Measurements from ENCODE around the gene IL17RD. TPM values are rescaled to one million over a fixed set of nuclear protein-coding genes. Genes with fewer than 3 reads are reported as not detected.
A peak's percentile ranks its signal among the peaks of the same experiment; 100 is the strongest.

The IL17RD gene
- polyA plus RNA-seq, 3 donors: not detected

DNA sequence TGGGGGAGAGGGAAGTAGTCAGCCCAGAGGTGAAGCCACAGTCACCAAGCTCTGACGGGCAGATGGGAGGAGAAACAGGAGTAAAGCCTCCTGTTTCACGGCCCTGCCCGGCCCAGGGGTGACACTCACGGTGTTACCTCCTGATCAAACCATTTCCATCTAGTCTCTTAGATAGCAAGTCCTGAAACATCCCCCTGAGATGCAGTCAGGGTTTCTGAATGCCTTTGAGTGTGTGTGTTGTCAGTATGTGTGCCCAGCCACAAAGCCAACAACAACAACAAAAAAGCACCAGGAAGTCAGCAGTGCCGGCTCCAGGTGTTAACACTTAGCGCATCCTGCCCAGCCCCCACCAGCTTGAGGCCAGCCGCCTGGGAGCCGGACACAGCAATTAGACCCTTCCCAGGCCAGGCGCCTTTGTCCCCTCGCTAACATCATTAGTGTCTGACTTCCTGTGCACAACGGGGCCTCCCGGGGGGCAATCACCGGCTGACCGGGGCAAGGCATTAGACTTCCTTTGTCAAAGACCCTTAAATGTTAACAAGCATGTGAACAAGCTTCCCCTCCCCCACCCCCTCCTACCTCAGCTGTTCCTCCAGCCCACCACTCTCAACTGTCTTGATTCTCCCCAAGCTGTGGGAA lies 34.5 kb downstream of the IL17RD start:
- Histone ChIP-seq H2AFZ (ENCODE audit: insufficient read depth, low read depth, low read length, poor library complexity, severe bottlenecking) (no peak overlapping the region), H4K20me1 (ENCODE audit: insufficient read depth, low read length) (no peaks in the 10 kb centered on the region), H3K79me2 (ENCODE audit: insufficient read depth, low read length) (no peaks in the 10 kb centered on the region), H3K4me2 (replicated peaks; ENCODE audit: extremely low read depth, low read length, poor library complexity, severe bottlenecking) (no peak overlapping the region), H3K4me3 (replicated peaks in 1 of 3; ENCODE audit: low read depth in 2 of 3, low read length in 3 of 3) (no peak overlapping the region), H3K9ac (ENCODE audit: insufficient read depth, low read length, poor library complexity, severe bottlenecking) (no peak overlapping the region), H3K36me3 (replicated peaks in 1 of 2; ENCODE audit: control insufficient read depth in 1 of 2, insufficient read depth in 2 of 2, low read length in 2 of 2) (no peaks in the 10 kb centered on the region), H3K4me1 (ENCODE audit: control insufficient read depth in 1 of 2, insufficient read depth in 2 of 2, low read length in 2 of 2) (no peaks in the 10 kb centered on the region), H3K9me3 (replicated peaks in 1 of 2; ENCODE audit: control insufficient read depth in 1 of 2, insufficient read depth in 1 of 2, low read length in 2 of 2) (no peaks in the 10 kb centered on the region), H3K27ac (ENCODE audit: low read depth in 1 of 2, low read length in 2 of 2) (no peak overlapping the region), H3K27me3 (ENCODE audit: control insufficient read depth in 2 of 2, insufficient read depth in 2 of 2, low read length in 2 of 2) (no peaks in the 10 kb centered on the region)
- no peak for DNase-seq
- H3K27ac Mint-ChIP-seq: peak overlapping the region in 1 of 7 donors; percentile 20
- no peaks in the 10 kb centered on the region for H3K36me3 Mint-ChIP-seq
- H3K4me3 Mint-ChIP-seq: no peak overlapping the region
- peaks cover 4% of the 10 kb centered on the region for H3K4me1 Mint-ChIP-seq
- H3K27me3 Mint-ChIP-seq (ENCODE audit: low read depth in 3 of 3): peaks cover 1 to 8% (median 4%) of the 10 kb centered on the region in 3 donors
- 38% methylated on average over 10 of the region's 14 CpGs for WGBS (ENCODE audit: insufficient coverage)
- H3K9me3 Mint-ChIP-seq: no peaks in the 10 kb centered on the region
- TF ChIP-seq, protein P1, sequence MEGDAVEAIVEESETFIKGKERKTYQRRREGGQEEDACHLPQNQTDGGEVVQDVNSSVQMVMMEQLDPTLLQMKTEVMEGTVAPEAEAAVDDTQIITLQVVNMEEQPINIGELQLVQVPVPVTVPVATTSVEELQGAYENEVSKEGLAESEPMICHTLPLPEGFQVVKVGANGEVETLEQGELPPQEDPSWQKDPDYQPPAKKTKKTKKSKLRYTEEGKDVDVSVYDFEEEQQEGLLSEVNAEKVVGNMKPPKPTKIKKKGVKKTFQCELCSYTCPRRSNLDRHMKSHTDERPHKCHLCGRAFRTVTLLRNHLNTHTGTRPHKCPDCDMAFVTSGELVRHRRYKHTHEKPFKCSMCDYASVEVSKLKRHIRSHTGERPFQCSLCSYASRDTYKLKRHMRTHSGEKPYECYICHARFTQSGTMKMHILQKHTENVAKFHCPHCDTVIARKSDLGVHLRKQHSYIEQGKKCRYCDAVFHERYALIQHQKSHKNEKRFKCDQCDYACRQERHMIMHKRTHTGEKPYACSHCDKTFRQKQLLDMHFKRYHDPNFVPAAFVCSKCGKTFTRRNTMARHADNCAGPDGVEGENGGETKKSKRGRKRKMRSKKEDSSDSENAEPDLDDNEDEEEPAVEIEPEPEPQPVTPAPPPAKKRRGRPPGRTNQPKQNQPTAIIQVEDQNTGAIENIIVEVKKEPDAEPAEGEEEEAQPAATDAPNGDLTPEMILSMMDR (IDR thresholded peaks at IDR 0.05): no peak
- intact Hi-C loops (cut with micrococcal nuclease): no loop called here

DNA sequence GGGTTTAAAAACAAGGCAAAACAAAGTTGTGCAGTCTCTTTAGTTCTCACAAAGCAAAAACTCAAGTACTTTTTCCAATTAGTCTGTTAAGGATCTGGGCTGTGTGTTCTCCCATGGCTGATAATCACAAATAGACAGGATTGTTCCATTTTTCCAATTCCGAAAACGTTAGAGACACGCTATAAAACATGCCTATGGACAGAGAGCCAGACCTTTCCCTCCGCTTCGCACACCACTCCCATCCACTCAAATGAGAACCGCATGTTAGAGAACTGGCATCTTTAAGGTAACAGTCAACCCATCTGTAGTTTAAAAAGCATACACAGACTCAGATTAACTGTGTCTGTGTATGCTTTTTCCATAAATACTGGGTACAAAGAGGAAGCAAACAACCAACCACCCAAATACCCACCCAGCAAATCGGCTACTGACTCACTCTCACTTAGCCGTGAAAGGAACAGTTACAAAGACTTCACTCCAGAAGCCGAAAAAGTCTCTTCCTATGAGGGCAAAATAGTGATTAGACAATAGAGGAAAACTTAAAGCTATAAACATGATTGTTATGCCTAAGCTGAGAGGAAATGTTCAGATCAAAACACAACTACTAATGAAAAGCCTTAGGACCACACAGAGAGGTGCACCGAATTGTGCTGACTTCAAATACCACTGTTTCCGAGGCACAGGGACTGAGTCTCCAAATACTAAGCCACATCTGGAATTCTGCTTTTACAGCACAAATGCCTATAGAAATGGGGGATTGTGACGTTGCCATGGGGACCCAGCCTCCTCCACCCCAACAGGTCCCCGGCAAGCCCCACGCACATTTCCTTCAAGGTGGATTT lies 36.1 kb downstream of the IL17RD start:
- WGBS (ENCODE audit: insufficient coverage): 89% methylated on average over 5 of the region's 14 CpGs
- H3K36me3 Mint-ChIP-seq: no peaks in the 10 kb centered on the region
- Histone ChIP-seq H4K20me1 (ENCODE audit: insufficient read depth, low read length) (no peaks in the 10 kb centered on the region), H3K27ac (ENCODE audit: low read depth in 1 of 2, low read length in 2 of 2) (no peak overlapping the region), H3K27me3 (ENCODE audit: control insufficient read depth in 2 of 2, insufficient read depth in 2 of 2, low read length in 2 of 2) (no peaks in the 10 kb centered on the region), H3K4me2 (replicated peaks; ENCODE audit: extremely low read depth, low read length, poor library complexity, severe bottlenecking) (no peak overlapping the region), H3K9ac (ENCODE audit: insufficient read depth, low read length, poor library complexity, severe bottlenecking) (no peak overlapping the region), H2AFZ (ENCODE audit: insufficient read depth, low read depth, low read length, poor library complexity, severe bottlenecking) (no peak overlapping the region), H3K4me1 (ENCODE audit: control insufficient read depth in 1 of 2, insufficient read depth in 2 of 2, low read length in 2 of 2) (no peaks in the 10 kb centered on the region), H3K9me3 (replicated peaks in 1 of 2; ENCODE audit: control insufficient read depth in 1 of 2, insufficient read depth in 1 of 2, low read length in 2 of 2) (no peaks in the 10 kb centered on the region), H3K36me3 (replicated peaks in 1 of 2; ENCODE audit: control insufficient read depth in 1 of 2, insufficient read depth in 2 of 2, low read length in 2 of 2) (no peaks in the 10 kb centered on the region), H3K79me2 (ENCODE audit: insufficient read depth, low read length) (no peaks in the 10 kb centered on the region), H3K4me3 (replicated peaks in 1 of 3; ENCODE audit: low read depth in 2 of 3, low read length in 3 of 3) (no peak overlapping the region)
- TF ChIP-seq, protein P1 (IDR thresholded peaks at IDR 0.05): no peak
- intact Hi-C loops (cut with micrococcal nuclease): no loop called here
- H3K9me3 Mint-ChIP-seq: no peaks in the 10 kb centered on the region
- no peak for DNase-seq
- H3K27ac Mint-ChIP-seq: no peak overlapping the region
- H3K4me3 Mint-ChIP-seq: no peak overlapping the region
- H3K4me1 Mint-ChIP-seq: peaks cover 4% of the 10 kb centered on the region
- peaks cover 1 to 8% (median 2%) of the 10 kb centered on the region in 3 donors for H3K27me3 Mint-ChIP-seq (ENCODE audit: low read depth in 3 of 3)

All from CD14-positive monocyte (primary cell).